Measurements from ENCODE around the gene WDR62.

DNA sequence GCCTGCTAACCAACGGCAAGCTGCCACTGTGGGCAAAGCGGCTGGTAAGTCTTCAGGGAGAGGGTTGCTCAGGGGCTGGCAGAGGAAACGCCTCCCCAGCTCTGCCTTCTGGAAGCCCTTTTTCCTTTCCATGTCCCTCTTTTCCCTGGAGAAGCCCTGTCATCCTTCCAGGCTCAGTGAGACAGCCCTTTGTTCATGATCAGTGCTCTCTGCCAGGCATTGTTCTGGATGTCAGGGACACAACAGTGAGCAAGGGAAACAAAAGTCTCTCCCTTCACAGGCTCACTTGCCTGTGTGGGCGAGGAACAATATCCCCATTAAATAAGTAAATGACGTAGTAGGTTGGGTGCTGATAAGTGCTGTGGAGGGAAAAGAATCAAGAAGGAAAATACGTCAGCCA is 42.3 kb downstream of the WDR62 start:
- TF ChIP-seq, protein P1, sequence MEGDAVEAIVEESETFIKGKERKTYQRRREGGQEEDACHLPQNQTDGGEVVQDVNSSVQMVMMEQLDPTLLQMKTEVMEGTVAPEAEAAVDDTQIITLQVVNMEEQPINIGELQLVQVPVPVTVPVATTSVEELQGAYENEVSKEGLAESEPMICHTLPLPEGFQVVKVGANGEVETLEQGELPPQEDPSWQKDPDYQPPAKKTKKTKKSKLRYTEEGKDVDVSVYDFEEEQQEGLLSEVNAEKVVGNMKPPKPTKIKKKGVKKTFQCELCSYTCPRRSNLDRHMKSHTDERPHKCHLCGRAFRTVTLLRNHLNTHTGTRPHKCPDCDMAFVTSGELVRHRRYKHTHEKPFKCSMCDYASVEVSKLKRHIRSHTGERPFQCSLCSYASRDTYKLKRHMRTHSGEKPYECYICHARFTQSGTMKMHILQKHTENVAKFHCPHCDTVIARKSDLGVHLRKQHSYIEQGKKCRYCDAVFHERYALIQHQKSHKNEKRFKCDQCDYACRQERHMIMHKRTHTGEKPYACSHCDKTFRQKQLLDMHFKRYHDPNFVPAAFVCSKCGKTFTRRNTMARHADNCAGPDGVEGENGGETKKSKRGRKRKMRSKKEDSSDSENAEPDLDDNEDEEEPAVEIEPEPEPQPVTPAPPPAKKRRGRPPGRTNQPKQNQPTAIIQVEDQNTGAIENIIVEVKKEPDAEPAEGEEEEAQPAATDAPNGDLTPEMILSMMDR (IDR thresholded peaks at IDR 0.05), result no peak
- TF ChIP-seq POLR2A (IDR thresholded peaks at IDR 0.05), result no peak

Measured in Peyer's patch (tissue), 4 donors.